GM19351 (cell line): ENCODE data around the gene PACS1.

Experiments
- ATAC-seq: cut with Tn5 transposase; IDR thresholded peaks from one replicate; pipeline ENCODE4 v1.9.1; 2021; ENCODE audit warnings: mild to moderate bottlenecking, moderate library complexity; ENCODE audit not compliant: unreplicated experiment

PACS1 gene

DNA sequence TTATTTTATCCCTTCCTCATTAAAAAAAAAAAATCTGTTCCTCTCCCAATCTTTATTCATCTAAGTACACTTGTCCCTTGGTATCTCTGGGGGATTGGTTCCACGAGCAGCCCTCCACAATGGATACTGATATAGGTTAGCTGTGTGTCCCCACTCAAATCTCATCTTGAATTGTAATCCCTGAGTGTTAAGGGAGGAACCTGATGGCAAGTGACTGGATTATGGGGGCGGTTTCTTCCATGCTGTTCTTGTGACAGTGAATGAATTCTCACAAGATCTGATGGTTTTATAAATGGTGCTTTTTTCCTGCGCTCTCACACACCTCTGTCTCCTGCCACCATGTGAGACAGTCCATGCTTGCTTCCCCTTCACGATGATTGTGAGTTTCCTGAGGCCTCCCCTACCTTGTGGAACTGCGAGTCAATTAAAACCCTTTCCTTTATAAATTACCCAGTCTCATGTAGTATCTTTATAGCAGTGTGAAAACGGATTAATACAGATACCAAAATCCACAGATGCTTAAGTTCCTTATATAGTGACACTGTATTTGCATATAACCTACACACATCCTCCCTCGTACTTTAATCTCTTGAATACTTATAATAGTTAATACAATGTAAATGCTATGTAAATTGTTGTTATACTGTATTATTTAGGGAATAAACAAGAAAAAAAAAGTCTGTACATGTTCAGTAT lies 62.0 kb downstream of the PACS1 start:
- ATAC-seq = no peak

- ATAC-seq = no peak
Observed at GRCh38 chr11:66133216-66133775, 63.2 kb downstream of the PACS1 start.

- ATAC-seq = no peak
Observed at GRCh38 chr11:66136752-66137123, 66.7 kb downstream of the PACS1 start.

GRCh38 chr11:66139817-66140404 lies 69.8 kb downstream of the PACS1 start:
- no peak for ATAC-seq

GRCh38 chr11:66142370-66143263 lies 72.5 kb downstream of the PACS1 start:
- ATAC-seq = no peak

- no peak for ATAC-seq
Observed at GRCh38 chr11:66143264-66143566, 73.1 kb downstream of the PACS1 start.

- ATAC-seq = no peak
Observed at GRCh38 chr11:66143996-66144678, 74.1 kb downstream of the PACS1 start.

- no peak for ATAC-seq
Observed at GRCh38 chr11:66146074-66146473, 76.0 kb downstream of the PACS1 start.

DNA sequence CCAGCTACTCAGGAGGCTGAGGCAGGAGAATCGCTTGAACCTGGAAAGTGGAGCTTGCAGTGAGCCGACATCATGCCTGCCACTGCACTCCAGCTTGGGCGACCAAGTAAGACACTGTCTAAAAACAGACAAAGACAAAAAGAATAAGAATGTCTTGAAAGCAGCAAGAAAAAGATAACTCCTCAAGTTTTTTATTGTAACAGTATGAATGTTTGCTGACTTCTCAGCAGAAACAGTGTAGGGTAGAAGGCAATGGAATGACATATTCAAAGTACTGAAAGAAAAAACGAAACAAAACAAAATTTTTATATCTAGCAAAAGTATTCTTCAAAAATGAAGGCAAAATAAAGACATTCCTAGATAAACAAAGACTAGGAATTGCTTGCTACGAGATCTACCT lies 76.9 kb downstream of the PACS1 start:
- no peak for ATAC-seq

DNA sequence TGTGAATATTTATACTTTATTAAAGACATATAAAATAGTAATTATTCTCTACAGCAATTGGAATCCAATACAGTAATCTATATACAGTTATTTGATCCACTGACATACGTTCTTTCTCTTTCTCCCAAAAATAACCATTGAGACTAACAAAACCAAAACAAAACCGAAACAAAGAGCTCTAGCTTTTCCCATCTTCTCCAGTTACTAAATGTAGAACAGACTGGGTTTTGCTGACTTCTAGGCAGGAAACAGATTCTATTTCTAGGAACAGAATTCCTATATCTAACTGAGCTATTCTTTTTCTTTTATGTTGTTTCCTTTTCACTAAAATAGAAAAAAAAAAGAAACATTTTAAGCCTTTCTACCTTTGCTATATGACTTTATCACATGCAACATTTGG lies 80.1 kb downstream of the PACS1 start:
- no peak for ATAC-seq

GRCh38 chr11:66150725-66151124 lies 80.7 kb downstream of the PACS1 start:
- ATAC-seq = no peak

DNA sequence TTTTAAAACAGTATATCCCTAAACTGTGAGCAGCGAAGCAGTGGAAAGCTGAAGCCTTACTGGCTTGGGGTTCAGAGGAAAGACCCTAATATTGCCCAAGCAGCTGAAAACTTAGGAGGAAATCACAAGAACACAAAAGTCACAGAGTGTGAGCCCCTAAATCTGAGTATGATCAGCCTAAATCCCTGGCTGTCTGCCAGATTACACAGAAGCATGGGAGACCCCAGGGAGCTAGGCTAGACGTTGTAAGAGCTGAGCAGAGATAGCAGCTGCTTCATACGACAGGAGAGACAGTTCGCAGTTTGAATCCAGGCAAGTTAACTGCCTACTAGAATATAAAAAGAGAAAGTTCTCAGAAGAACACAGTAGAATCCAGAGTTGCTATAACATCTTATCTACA lies 81.2 kb downstream of the PACS1 start:
- ATAC-seq = no peak

GRCh38 chr11:66154109-66154508 lies 84.0 kb downstream of the PACS1 start:
- ATAC-seq = no peak

GRCh38 chr11:66155387-66156073 lies 85.5 kb downstream of the PACS1 start:
- no peak for ATAC-seq

DNA sequence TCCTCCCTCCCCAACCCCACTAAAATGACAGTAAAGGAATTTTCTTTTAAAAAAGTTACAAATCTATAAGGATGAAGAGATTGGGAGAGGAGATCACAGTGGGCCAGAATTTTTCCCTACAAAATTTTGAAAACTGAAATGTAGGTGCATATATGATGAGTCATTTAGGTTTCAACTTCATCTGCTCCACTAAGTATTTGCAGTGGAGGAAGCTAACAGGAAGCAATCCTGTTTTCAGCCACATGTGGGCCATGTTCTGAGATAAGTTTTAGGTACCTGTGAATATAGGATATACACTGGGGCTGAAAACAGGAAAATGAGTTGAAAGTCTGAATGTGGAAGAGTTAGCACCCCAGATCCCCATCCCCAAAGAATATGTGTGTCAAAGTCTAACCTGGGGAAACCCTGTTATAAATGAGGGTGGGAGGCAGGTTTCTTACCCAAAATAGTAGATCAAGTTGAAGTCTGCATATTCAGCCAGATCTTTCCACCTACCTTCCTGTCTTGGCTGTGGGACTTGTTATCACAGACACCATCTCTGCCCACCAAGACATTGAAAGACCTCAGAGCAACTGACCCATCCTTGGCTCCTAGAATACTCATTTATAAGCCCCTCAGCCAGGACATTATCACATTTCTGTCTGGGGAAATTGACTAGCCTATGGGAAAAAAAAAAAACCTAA lies 87.3 kb downstream of the PACS1 start:
- no peak for ATAC-seq

GRCh38 chr11:66158156-66158555 lies 88.1 kb downstream of the PACS1 start:
- no peak for ATAC-seq

GRCh38 chr11:66159324-66159984 lies 89.4 kb downstream of the PACS1 start:
- no peak for ATAC-seq

GRCh38 chr11:66160709-66161108 lies 90.6 kb downstream of the PACS1 start:
- no peak for ATAC-seq

GRCh38 chr11:66168289-66168688 lies 98.2 kb downstream of the PACS1 start:
- ATAC-seq = no peak

GRCh38 chr11:66172146-66172545 lies 102.1 kb downstream of the PACS1 start:
- ATAC-seq = no peak
